ENCODE data around the gene SNCB. TPM values are rescaled to one million over a fixed set of nuclear protein-coding genes. Genes with fewer than 3 reads are reported as not detected.

Gene SNCB
- total RNA-seq, 1 experiment from 2014 or later, result not detected

- CTCF ChIA-PET, result no interaction called here
- RAD21 ChIA-PET (ENCODE audit: low non-redundant PET in 1 of 2, low total read pairs in 2 of 2, uncharacterized antibody in 2 of 2, unreplicated experiment in 2 of 2), result no interaction called here
- TF ChIP-seq POLR2AphosphoS5 (IDR thresholded peaks at IDR 0.05; ENCODE audit: low read depth, low read length) (no peak), CTCF (IDR thresholded peaks at IDR 0.05 in 2 of 3, conservative IDR thresholded peaks at IDR 0.05 in 1 of 3; ENCODE audit: borderline replicate concordance in 1 of 3, insufficient read depth in 1 of 3, low read depth in 2 of 3, low read length in 2 of 3) (no peak), ELF1 (IDR thresholded peaks at IDR 0.05; ENCODE audit: borderline replicate concordance, low read depth) (no peak), EZH2phosphoT487 (IDR thresholded peaks at IDR 0.05; ENCODE audit: borderline replicate concordance) (no peak), CEBPB (IDR thresholded peaks at IDR 0.05; ENCODE audit: low read depth) (no peak), SIN3A (IDR thresholded peaks at IDR 0.05; ENCODE audit: low read depth) (no peak), TCF7L2 (IDR thresholded peaks at IDR 0.05; ENCODE audit: borderline replicate concordance, extremely low read depth, insufficient read depth, insufficient read length) (no peak), SP1 (IDR thresholded peaks at IDR 0.05; ENCODE audit: low read depth) (no peak), JUND (IDR thresholded peaks at IDR 0.05) (no peak), EZH2 (IDR thresholded peaks at IDR 0.05) (no peak), SRF (IDR thresholded peaks at IDR 0.05; ENCODE audit: low read depth) (no peak), ZBTB33 (IDR thresholded peaks at IDR 0.05; ENCODE audit: extremely low read depth, insufficient replicate concordance, low read length) (no peak), CBX3 (IDR thresholded peaks at IDR 0.05; ENCODE audit: low read depth) (no peak), FOSL1 (IDR thresholded peaks at IDR 0.05; ENCODE audit: low read depth) (no peak), ZNF274 (IDR thresholded peaks at IDR 0.05; ENCODE audit: low read depth, low read length) (no peak), MAX (IDR thresholded peaks at IDR 0.05) (no peak), ZFX (IDR thresholded peaks at IDR 0.05) (no peak), REST (IDR thresholded peaks at IDR 0.05; ENCODE audit: low read depth) (no peak), YY1 (IDR thresholded peaks at IDR 0.05; ENCODE audit: extremely low read depth, insufficient replicate concordance, low read depth, low read length) (no peak), RAD21 (IDR thresholded peaks at IDR 0.05; ENCODE audit: low read depth) (no peak)
- Histone ChIP-seq H3K36me3 (ENCODE audit: control insufficient read depth in 1 of 2, insufficient read depth in 2 of 2, low read length in 2 of 2) (peaks cover 5 to 11% of the 10 kb centered on the region in 2 experiments; a peak in 3 of 4 replicates), H3K4me2 (ENCODE audit: low read length) (no peak overlapping the region), H4K20me1 (ENCODE audit: insufficient read depth) (no peaks in the 10 kb centered on the region), H3K9me3 (ENCODE audit: control insufficient read depth in 1 of 2, insufficient read depth in 1 of 2, low read depth in 1 of 2, low read length in 2 of 2) (peaks cover 0 to 8% of the 10 kb centered on the region in 2 experiments; a peak in 1 of 4 replicates), H2AFZ (ENCODE audit: low read depth, low read length, poor library complexity, severe bottlenecking) (no peak overlapping the region), H3K9me2 (ENCODE audit: insufficient read depth) (no peaks in the 10 kb centered on the region), H3K79me2 (ENCODE audit: insufficient read depth, low read length) (peaks cover 5% of the 10 kb centered on the region; the same call in 1 of the 2 replicates), H3K4me3 (replicated peaks in 1 of 2; ENCODE audit: low read depth in 1 of 2, low read length in 2 of 2) (no peak overlapping the region), H3K9ac (ENCODE audit: low read length) (no peak overlapping the region), H3K27me3 (ENCODE audit: insufficient read depth, low read length) (no peaks in the 10 kb centered on the region), H3K27ac (ENCODE audit: low read depth, low read length) (no peak overlapping the region), H3K4me1 (ENCODE audit: control insufficient read depth in 1 of 2, insufficient read depth in 2 of 2, low read length in 2 of 2) (no peaks in the 10 kb centered on the region)
- ATAC-seq (no peak), DNase-seq (ENCODE audit: low read depth, low spot score) (no peak)
- POLR2A ChIA-PET, result no interaction called here
- intact Hi-C loops (cut with micrococcal nuclease), result no loop called here
- BruUV-seq (replicated peaks), result no TSS peak
Measured at GRCh38 chr5:176596069-176596644, 34.2 kb downstream of the SNCB start.

Data from HCT116 (cell line).